Lung (tissue), 12 donors: ENCODE results near the gene PLP2. TPM values are rescaled to one million over a fixed set of nuclear protein-coding genes. Genes with fewer than 3 reads are reported as not detected.

Experiments
- ATAC-seq: fragments of 200-7000 bp; cut with Tn5 transposase; one replicate; pipeline ENCODE4 v1.9.1; 2020; ENCODE audit warnings: moderate number of reproducible peaks; ENCODE audit not compliant: insufficient read depth, low FRiP score
- DNase-seq, 3 donors: peaks; one replicate each; pipeline ENCODE4 v3.0.0-alpha.2; 2013 to 2017
- H3K27ac ChIP-seq, 2 donors: one replicate each; pipeline ENCODE4 v1.5.1; 2013; ENCODE audit warnings: mild to moderate bottlenecking in 2 of 2, moderate library complexity in 2 of 2, control low read depth in 1 of 2, inconsistent platforms in 1 of 2, low read depth in 1 of 2, low read length in 1 of 2
- H3K27me3 ChIP-seq, 3 donors: one replicate each; pipeline ENCODE4 v1.5.1; 2013; ENCODE audit warnings: low read length in 2 of 3; ENCODE audit not compliant: control insufficient read depth in 3 of 3, insufficient read depth in 3 of 3
- H3K36me3 ChIP-seq, 4 donors: one replicate each; pipeline ENCODE4 v1.5.1; 2013; ENCODE audit warnings: low read length in 4 of 4, mild to moderate bottlenecking in 1 of 4, moderate library complexity in 1 of 4; ENCODE audit not compliant: control insufficient read depth in 4 of 4, insufficient read depth in 4 of 4
- H3K4me1 ChIP-seq, 5 donors: one replicate each; pipeline ENCODE4 v1.5.1; 2013; ENCODE audit warnings: low read length in 5 of 5, mild to moderate bottlenecking in 2 of 5, moderate library complexity in 1 of 5; ENCODE audit not compliant: control insufficient read depth in 5 of 5, insufficient read depth in 5 of 5
- H3K4me3 ChIP-seq: one replicate; pipeline ENCODE4 v1.5.1; 2013; ENCODE audit warnings: mild to moderate bottlenecking, control low read depth, moderate library complexity
- H3K9ac ChIP-seq, 2 donors: one replicate each; pipeline ENCODE4 v1.5.1; 2013; ENCODE audit warnings: low read length in 2 of 2, control low read depth in 1 of 2; ENCODE audit not compliant: insufficient read depth in 1 of 2
- H3K9me3 ChIP-seq, 4 donors: one replicate each; pipeline ENCODE4 v1.5.1; 2013; ENCODE audit warnings: low read length in 3 of 4, mild to moderate bottlenecking in 1 of 4, moderate library complexity in 1 of 4; ENCODE audit not compliant: control insufficient read depth in 4 of 4, insufficient read depth in 3 of 4
- CTCF ChIP-seq: IDR thresholded peaks from 2 replicates; pipeline ENCODE4 v1.5.1; 2012; ENCODE audit warnings: mild to moderate bottlenecking; ENCODE audit errors: control extremely low read depth, extremely low read depth
- WGBS, 2 donors: extraction: QIAGEN DNeasy Blood & Tissue Kit; methylation state at CpG; one replicate each; pipeline ENCODE4 v1.1.7; 2013; 5-methylcytosine and 5-hydroxymethylcytosine counted together
- polyA plus RNA-seq, 2 donors: library from polyadenylated mRNA; stranded (reverse); fragments of 200-250 nt; gene quantifications; one replicate each; pipeline ENCODE4 v1.2.1, GENCODE V29; 2013
- total RNA-seq, 2 donors: library from RNA; depleted of rRNA in 1 of 2; stranded (reverse); fragments of >200 nt in 1 of 2; gene quantifications; one replicate each; pipeline ENCODE4 v1.2.1, GENCODE V29; 2014 to 2021
- donor health status: control.
- donor health status: control.
- donor health status: Bipolar disorder and iron deficiency.
- donor health status: healthy.
- donor health status: DM: yes; HTN: yes; CAD: no.

Gene PLP2
- total and polyA plus RNA-seq, 4 donors, result 8.9 to 222 (median 159) TPM

- Histone ChIP-seq H3K4me3 (no peak overlapping the region), H3K9me3 (peaks cover 0 to 9% (median 0%) of the 10 kb centered on the region in 4 donors), H3K4me1 (no peaks in the 10 kb centered on the region), H3K27me3 (peaks cover 0 to 6% (median 0%) of the 10 kb centered on the region in 3 donors), H3K36me3 (no peaks in the 10 kb centered on the region), H3K9ac (no peak overlapping the region), H3K27ac (no peak overlapping the region)
- WGBS, 2 donors, result 80 to 89% methylated on average over 8 to 9 of the region's 9 CpGs
- no peak for ATAC-seq
- DNase-seq, result no peak
- TF ChIP-seq CTCF, result no peak
Measured at GRCh38 chrX:49211074-49211473, 39.4 kb downstream of the PLP2 start.

GRCh38 chrX:49212209-49212608, 40.5 kb downstream of the PLP2 start:
- Histone ChIP-seq H3K27me3 (peaks cover 0 to 6% (median 0%) of the 10 kb centered on the region in 3 donors), H3K4me1 (no peaks in the 10 kb centered on the region), H3K27ac (no peak overlapping the region), H3K9ac (no peak overlapping the region), H3K4me3 (no peak overlapping the region), H3K36me3 (no peaks in the 10 kb centered on the region), H3K9me3 (peaks cover 0 to 9% (median 0%) of the 10 kb centered on the region in 4 donors)
- DNase-seq, result no peak
- 81 to 85% methylated on average over 2 of the region's 2 CpGs for WGBS, 2 donors
- ATAC-seq, result no peak
- no peak for TF ChIP-seq CTCF

GRCh38 chrX:49212861-49213260, 41.2 kb downstream of the PLP2 start:
- 56 to 85% methylated on average over 1 of the region's 1 CpG for WGBS, 2 donors
- Histone ChIP-seq H3K9ac (no peak overlapping the region), H3K4me3 (no peak overlapping the region), H3K36me3 (no peaks in the 10 kb centered on the region), H3K27me3 (peaks cover 0 to 6% (median 0%) of the 10 kb centered on the region in 3 donors), H3K9me3 (peaks cover 0 to 11% (median 0%) of the 10 kb centered on the region in 4 donors), H3K4me1 (no peaks in the 10 kb centered on the region), H3K27ac (no peak overlapping the region)
- DNase-seq (no peak), ATAC-seq (no peak)
- TF ChIP-seq CTCF, result no peak

GRCh38 chrX:49214416-49214815, 42.7 kb downstream of the PLP2 start:
- 82 to 91% methylated on average over 2 of the region's 2 CpGs for WGBS, 2 donors
- Histone ChIP-seq H3K9me3 (peaks cover 0 to 11% (median 0%) of the 10 kb centered on the region in 4 donors), H3K4me1 (no peaks in the 10 kb centered on the region), H3K9ac (no peak overlapping the region), H3K4me3 (no peak overlapping the region), H3K27me3 (peaks cover 0 to 6% (median 0%) of the 10 kb centered on the region in 3 donors), H3K27ac (no peak overlapping the region), H3K36me3 (no peaks in the 10 kb centered on the region)
- DNase-seq, result no peak
- no peak for ATAC-seq
- no peak for TF ChIP-seq CTCF
